Measurements from ENCODE around the gene YBX2.

The YBX2 gene

GRCh38 chr17:7241783-7242716, 52.4 kb downstream of the YBX2 start, which contains the start of gene GABARAP:
GABARAP (minus strand) TSS chr17:7242449; CDS start chr17:7242330, 119 bp downstream.
- peak; percentile 96 for DNase-seq

- no peak for DNase-seq
Measured at GRCh38 chr17:7241090-7241733, 53.2 kb downstream of the YBX2 start.

- no peak for DNase-seq
Measured at GRCh38 chr17:7240375-7240774, 54.1 kb downstream of the YBX2 start.

- peak; percentile 100 for DNase-seq
Measured at GRCh38 chr17:7239091-7240027, 55.1 kb downstream of the YBX2 start, which contains the start of gene PHF23. PHF23 (minus strand) TSS chr17:7239457; CDS start chr17:7239279, 178 bp downstream.

GRCh38 chr17:7238420-7239090, 55.9 kb downstream of the YBX2 start:
- DNase-seq, result no peak
